Measurements from ENCODE around the gene FXYD3.

DNA sequence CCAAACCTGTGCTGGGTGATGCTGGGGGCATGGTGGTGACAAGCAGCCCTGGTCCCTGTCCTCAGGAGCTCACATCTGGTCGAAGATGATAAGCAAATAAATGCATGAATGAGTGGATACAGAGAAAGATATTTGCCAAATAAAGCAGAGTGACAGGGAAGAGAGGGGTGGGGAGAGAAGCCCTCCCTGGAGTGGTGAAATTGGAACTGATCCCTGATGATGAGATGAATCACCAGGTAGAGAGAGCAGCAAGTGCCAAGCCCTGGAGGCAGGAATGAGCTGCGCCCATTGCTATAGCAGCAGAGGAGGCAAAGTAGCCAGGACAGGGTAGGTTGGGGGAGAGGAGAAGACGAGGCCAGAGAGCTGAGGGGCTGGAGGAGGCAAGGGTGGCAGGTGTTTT lies 52.6 kb downstream of the FXYD3 start:
- TF ChIP-seq, protein P1, sequence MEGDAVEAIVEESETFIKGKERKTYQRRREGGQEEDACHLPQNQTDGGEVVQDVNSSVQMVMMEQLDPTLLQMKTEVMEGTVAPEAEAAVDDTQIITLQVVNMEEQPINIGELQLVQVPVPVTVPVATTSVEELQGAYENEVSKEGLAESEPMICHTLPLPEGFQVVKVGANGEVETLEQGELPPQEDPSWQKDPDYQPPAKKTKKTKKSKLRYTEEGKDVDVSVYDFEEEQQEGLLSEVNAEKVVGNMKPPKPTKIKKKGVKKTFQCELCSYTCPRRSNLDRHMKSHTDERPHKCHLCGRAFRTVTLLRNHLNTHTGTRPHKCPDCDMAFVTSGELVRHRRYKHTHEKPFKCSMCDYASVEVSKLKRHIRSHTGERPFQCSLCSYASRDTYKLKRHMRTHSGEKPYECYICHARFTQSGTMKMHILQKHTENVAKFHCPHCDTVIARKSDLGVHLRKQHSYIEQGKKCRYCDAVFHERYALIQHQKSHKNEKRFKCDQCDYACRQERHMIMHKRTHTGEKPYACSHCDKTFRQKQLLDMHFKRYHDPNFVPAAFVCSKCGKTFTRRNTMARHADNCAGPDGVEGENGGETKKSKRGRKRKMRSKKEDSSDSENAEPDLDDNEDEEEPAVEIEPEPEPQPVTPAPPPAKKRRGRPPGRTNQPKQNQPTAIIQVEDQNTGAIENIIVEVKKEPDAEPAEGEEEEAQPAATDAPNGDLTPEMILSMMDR (IDR thresholded peaks at IDR 0.05; ENCODE audit: poor library complexity, severe bottlenecking): no peak
- TF ChIP-seq MXI1 (conservative IDR thresholded peaks at IDR 0.05; ENCODE audit: poor library complexity, severe bottlenecking): no peak
